Measurements from ENCODE around the gene MX1.

DNA sequence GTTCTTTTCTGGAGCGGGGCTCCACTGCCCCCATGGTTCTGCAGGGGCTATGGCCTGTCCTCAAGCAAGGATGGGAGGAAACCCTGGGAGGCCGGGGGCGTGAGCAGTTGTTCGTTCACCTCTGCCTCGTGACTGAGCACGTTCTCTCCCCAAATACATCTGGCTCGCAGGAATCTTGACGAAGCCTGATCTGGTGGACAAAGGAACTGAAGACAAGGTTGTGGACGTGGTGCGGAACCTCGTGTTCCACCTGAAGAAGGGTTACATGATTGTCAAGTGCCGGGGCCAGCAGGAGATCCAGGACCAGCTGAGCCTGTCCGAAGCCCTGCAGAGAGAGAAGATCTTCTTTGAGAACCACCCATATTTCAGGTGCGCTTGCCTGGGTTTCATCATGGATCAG is 15.5 kb downstream of the MX1 start:
- TF ChIP-seq, protein P1, sequence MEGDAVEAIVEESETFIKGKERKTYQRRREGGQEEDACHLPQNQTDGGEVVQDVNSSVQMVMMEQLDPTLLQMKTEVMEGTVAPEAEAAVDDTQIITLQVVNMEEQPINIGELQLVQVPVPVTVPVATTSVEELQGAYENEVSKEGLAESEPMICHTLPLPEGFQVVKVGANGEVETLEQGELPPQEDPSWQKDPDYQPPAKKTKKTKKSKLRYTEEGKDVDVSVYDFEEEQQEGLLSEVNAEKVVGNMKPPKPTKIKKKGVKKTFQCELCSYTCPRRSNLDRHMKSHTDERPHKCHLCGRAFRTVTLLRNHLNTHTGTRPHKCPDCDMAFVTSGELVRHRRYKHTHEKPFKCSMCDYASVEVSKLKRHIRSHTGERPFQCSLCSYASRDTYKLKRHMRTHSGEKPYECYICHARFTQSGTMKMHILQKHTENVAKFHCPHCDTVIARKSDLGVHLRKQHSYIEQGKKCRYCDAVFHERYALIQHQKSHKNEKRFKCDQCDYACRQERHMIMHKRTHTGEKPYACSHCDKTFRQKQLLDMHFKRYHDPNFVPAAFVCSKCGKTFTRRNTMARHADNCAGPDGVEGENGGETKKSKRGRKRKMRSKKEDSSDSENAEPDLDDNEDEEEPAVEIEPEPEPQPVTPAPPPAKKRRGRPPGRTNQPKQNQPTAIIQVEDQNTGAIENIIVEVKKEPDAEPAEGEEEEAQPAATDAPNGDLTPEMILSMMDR (IDR thresholded peaks at IDR 0.05): no peak
- TF ChIP-seq POLR2A (IDR thresholded peaks at IDR 0.05): no peak
- no peak for TF ChIP-seq POLR2AphosphoS5 (IDR thresholded peaks at IDR 0.05)
